ENCODE measurements around the gene AFP.

DNA sequence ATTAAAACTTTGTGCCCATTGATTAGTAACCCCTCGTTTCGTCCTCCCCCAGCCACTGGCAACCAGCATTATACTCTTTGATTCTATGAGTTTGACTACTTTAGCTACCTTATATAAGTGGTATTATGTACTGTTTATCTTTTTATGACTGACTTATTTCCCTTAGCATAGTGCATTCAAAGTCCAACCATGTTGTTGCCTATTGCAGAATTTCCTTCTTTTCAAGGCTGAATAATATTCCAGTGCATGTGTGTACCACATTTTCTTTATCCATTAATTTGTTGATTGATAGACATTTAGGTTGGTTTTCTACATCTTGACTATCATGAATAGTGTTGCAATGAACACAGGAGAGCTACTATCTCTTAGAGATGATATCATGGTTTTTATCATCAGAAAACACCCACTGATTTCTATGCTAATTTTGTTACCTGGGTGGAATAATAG lies 28.8 kb upstream of the AFP start:
- TF ChIP-seq POLR2A (IDR thresholded peaks at IDR 0.05; ENCODE audit: low read depth, low read length) (no peak), POLR2AphosphoS5 (IDR thresholded peaks at IDR 0.05; ENCODE audit: low read depth, low read length) (no peak), TAF1 (IDR thresholded peaks at IDR 0.05; ENCODE audit: low read depth, low read length) (no peak), POU2F2 (IDR thresholded peaks at IDR 0.05; ENCODE audit: low read depth, low read length) (no peak), SPI1 (IDR thresholded peaks at IDR 0.05; ENCODE audit: low read depth, low read length) (no peak)

All from GM12891 (cell line).